Urinary bladder (tissue), 4 donors: ENCODE measurements around the gene KIRREL1. TPM values are rescaled to one million over a fixed set of nuclear protein-coding genes. Genes with fewer than 3 reads are reported as not detected.

Source experiments
- DNase-seq: peaks from one replicate; pipeline ENCODE4 v3.0.0-alpha.2; 2015; ENCODE audit errors: extremely low spot score
- H3K27ac ChIP-seq: one replicate; pipeline ENCODE4 v1.5.1; 2013; ENCODE audit warnings: low read depth, mild to moderate bottlenecking, moderate library complexity
- H3K36me3 ChIP-seq: one replicate; pipeline ENCODE4 v1.6.1; 2013; ENCODE audit warnings: mild to moderate bottlenecking, moderate library complexity; ENCODE audit not compliant: insufficient read depth
- H3K4me1 ChIP-seq: one replicate; pipeline ENCODE4 v1.6.1; 2013; ENCODE audit warnings: mild to moderate bottlenecking, moderate library complexity; ENCODE audit not compliant: insufficient read depth
- H3K4me3 ChIP-seq: one replicate; pipeline ENCODE4 v1.5.1; 2013; ENCODE audit warnings: low read depth, low read length
- WGBS: extraction: QIAGEN DNeasy Blood & Tissue Kit; methylation state at CpG from one replicate; pipeline ENCODE4 v1.1.7; 2013; 5-methylcytosine and 5-hydroxymethylcytosine counted together
- polyA plus RNA-seq: library from polyadenylated mRNA; stranded (reverse); fragments of 200-250 nt; gene quantifications from one replicate; pipeline ENCODE4 v1.2.3, GENCODE V29; 2013
- total RNA-seq: library from RNA; depleted of rRNA; stranded (reverse); fragments of >200 nt; gene quantifications from one replicate; pipeline ENCODE4 v1.2.3, GENCODE V29; 2014
- donor health status: healthy with polysubstance abuse.
- donor health status: healthy.

The KIRREL1 gene
- total and polyA plus RNA-seq, 2 donors: 37.1 to 48.6 TPM

- Histone ChIP-seq H3K4me3 (no peak overlapping the region), H3K27ac (no peak overlapping the region), H3K4me1 (peaks cover 5% of the 10 kb centered on the region), H3K36me3 (no peaks in the 10 kb centered on the region)
- no peak for DNase-seq
- 35% methylated on average over 5 of the region's 5 CpGs for WGBS
Observed at GRCh38 chr1:158003406-158003800, 10.0 kb downstream of the KIRREL1 start.

GRCh38 chr1:158005224-158005623 lies 11.8 kb downstream of the KIRREL1 start:
- 48% methylated on average over 2 of the region's 2 CpGs for whole genome bisulfite sequencing
- Histone ChIP-seq H3K36me3 (no peaks in the 10 kb centered on the region), H3K4me3 (no peak overlapping the region), H3K4me1 (peaks cover 5% of the 10 kb centered on the region), H3K27ac (no peak overlapping the region)
- no peak for DNase-seq

GRCh38 chr1:158007180-158007579 lies 13.7 kb downstream of the KIRREL1 start:
- peaks cover 5% of the 10 kb centered on the region for H3K4me1 ChIP-seq

DNA sequence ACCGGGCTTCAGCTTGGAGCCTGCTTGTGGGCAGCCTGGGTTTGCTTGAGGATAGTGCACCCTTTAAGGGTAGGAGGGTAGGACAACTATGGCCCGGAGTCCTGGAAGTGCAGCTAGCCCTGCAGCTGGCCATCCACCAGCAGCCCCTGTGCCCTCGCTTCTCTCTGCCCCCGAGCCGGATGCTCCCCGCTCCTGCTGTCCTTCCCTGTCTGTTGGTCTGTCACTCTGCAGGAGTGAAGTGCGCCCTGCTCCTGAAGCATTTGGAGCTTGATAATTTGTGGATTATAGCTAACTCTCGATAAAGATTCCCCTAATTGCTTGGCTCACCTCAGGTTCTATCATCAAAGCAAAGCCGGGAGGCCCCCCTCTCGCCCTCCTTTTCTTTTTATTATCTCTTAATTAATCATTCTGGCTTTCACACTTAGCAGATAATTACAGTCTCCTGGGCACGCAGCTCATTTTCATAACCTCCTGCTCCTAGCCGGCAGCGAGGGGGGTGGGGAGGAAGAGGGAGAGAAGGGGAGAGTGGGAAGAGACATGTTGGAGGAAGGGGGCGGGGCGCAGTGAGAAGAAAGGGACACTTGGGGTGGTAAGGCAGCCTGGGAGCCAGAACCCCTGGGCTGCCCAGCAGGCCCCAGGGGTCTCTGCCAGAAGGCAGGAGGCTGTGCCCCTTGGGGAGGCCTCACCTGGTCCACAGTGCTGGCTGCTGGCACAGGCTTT lies 14.4 kb downstream of the KIRREL1 start:
- 28% methylated on average over 15 of the region's 15 CpGs for WGBS
- no peak for DNase-seq

More at GRCh38 chr1:158007180-158007579, 13.7 kb downstream of the KIRREL1 start:
- Histone ChIP-seq H3K4me3 (no peak overlapping the region), H3K27ac (peak overlapping the region; percentile 32), H3K36me3 (no peaks in the 10 kb centered on the region)
- DNase-seq: no peak
- WGBS: 66% methylated on average over 7 of the region's 7 CpGs

GRCh38 chr1:158008630-158009029 lies 15.2 kb downstream of the KIRREL1 start:
- peaks cover 3% of the 10 kb centered on the region for H3K4me1 ChIP-seq
- no peak for DNase-seq
- peak overlapping the region; percentile 78 for H3K27ac ChIP-seq
- no peak overlapping the region for H3K4me3 ChIP-seq
- WGBS: 51% methylated on average over 6 of the region's 6 CpGs
- H3K36me3 ChIP-seq: no peaks in the 10 kb centered on the region

More for the DNA sequence above, 14.4 kb downstream of the KIRREL1 start:
- H3K36me3 ChIP-seq: no peaks in the 10 kb centered on the region
- peaks cover 5% of the 10 kb centered on the region for H3K4me1 ChIP-seq
- peak overlapping the region; percentile 76 for H3K27ac ChIP-seq
- H3K4me3 ChIP-seq: no peak overlapping the region

GRCh38 chr1:158011714-158012113 lies 18.3 kb downstream of the KIRREL1 start:
- WGBS: 29% methylated on average over 5 of the region's 5 CpGs
- peak overlapping the region; percentile 93 for H3K27ac ChIP-seq
- no peak for DNase-seq
- H3K4me1 ChIP-seq: peaks cover 3% of the 10 kb centered on the region
- H3K36me3 ChIP-seq: no peaks in the 10 kb centered on the region
- no peak overlapping the region for H3K4me3 ChIP-seq

DNA sequence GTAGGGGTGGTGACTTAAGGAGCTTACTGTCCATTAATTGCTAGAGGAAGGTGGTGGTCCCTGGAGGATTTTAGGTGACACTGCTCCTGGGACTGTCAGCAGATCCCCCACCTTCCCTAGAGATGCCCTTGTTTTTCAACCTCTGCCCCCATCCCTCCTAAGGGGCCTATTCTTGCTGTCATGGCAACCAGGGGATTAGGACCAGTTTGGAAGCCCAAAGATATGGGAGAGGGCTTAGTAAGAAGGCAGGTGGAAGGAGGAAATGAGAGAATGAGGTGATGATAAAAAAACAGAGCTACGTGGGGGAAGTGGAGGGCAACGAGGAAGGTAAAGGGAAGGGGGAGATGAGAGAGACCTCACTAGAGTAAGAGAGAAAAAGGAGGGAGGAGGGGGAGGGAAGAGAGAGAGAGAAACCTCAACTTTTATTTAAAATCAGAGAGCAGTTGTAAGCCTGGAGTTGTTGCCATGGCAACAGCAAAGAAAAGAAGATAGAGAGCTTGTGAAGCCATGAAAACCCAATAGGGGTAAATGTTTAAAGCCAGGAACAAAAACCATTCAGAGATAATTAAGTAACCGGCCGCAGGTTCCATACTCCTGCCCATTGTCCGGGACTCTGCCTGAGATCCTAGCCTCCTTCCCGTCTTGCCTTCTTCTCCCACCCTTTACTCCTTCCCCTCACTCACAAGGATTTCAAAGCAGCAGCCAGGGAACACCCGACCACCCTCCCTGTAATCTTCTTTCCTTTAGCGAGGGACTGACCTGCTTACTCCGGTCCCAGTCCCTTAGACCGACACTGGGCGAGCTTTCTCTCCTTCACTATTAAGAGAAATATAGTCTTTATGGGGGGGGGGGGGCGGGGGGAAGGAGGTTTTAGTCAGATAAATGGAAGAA lies 20.6 kb downstream of the KIRREL1 start:
- 29% methylated on average over 12 of the region's 12 CpGs for WGBS
- no peaks in the 10 kb centered on the region for H3K36me3 ChIP-seq
- no peak for DNase-seq
- H3K4me1 ChIP-seq: no peaks in the 10 kb centered on the region
- H3K4me3 ChIP-seq: no peak overlapping the region
- H3K27ac ChIP-seq: peak overlapping the region; percentile 78

- no peak for DNase-seq
- H3K27ac ChIP-seq: peak overlapping the region; percentile 53
- H3K36me3 ChIP-seq: no peaks in the 10 kb centered on the region
- H3K4me1 ChIP-seq: no peaks in the 10 kb centered on the region
- H3K4me3 ChIP-seq: no peak overlapping the region
- WGBS: 33% methylated on average over 6 of the region's 6 CpGs
Observed at GRCh38 chr1:158014731-158015320, 21.4 kb downstream of the KIRREL1 start.

- 73% methylated on average over 10 of the region's 10 CpGs for WGBS
- no peak overlapping the region for H3K27ac ChIP-seq
- no peaks in the 10 kb centered on the region for H3K36me3 ChIP-seq
- H3K4me3 ChIP-seq: no peak overlapping the region
- peaks cover 4% of the 10 kb centered on the region for H3K4me1 ChIP-seq
- DNase-seq: no peak
Observed at GRCh38 chr1:158016651-158017335, 23.3 kb downstream of the KIRREL1 start.

DNA sequence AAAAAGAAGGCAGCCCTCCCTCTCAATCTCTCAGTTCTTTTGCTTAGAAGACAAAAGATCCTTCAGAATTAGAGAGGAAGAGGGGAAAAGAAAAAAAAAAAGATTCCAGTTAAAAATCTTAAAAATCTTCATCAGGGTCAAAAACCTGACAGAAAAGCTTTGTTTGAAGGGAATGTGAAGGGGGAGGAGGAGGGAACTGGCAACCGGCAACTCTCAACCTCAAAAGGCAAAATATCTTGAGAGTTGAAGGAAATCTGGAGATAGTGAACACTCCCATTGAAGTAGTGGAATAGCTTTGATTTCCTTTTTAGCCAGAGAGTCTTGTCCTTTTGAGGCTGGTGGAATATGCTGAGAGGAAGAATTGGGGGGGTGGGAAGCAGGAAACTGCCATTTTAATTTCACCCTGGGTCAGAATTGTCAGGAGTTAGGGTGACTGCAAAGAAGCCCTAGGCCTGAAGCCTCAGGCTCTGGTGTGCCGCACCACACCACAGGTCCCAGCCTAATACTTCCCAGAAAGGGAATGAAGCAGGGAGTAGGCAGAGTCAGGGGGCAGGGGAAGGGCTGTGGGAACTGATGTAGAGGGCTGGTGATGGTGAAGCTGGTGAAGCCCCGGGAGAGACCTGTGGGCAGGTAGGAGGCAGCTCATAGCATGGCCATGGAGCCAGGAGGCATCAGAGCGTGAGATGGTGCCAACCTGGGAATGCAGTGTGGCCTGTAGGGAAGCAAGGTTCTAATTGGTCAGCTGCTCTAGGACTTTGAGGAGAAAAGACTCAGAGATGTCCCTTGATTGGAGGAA lies 24.6 kb downstream of the KIRREL1 start:
- DNase-seq: no peak
- Histone ChIP-seq H3K27ac (no peak overlapping the region), H3K4me1 (peaks cover 4% of the 10 kb centered on the region), H3K36me3 (no peaks in the 10 kb centered on the region), H3K4me3 (no peak overlapping the region)
- WGBS: 77% methylated on average over 4 of the region's 4 CpGs

DNA sequence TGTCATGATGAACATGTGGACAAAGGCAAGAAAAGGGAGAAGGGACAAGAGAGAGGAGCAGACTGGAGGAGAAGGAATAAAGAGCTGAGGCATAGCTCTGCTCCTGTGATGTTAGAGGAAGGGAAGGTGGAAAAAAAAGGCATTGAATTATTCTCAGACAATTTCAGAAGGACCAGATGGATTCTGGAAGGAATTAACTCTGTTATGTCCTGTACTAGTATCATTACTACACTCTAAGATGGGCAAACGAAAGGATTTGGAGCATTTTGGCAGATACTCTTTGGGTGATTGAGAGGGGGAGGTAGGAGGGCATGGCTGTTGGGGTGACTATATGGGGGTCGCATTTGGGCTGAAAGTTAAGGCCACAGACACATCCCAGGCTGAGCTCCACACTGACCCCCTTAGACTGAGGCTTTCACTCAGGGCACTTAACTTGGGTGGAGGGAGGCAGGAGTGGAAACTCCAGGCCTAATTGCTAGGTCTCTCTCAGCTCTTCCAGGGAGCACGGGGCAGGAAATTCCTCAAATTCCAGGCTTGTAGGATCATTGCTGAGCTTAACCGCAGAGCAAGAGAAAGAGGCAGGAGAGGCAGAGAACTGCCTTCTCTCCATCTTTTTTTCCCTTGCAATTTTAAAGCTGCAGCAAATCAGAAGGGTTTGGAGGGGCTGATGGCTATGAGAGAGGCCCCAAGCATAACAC lies 25.9 kb downstream of the KIRREL1 start:
- Histone ChIP-seq H3K27ac (peak overlapping the region; percentile 78), H3K36me3 (no peaks in the 10 kb centered on the region), H3K4me1 (peaks cover 4% of the 10 kb centered on the region), H3K4me3 (no peak overlapping the region)
- DNase-seq: peak; percentile 75
- 18% methylated on average over 4 of the region's 4 CpGs for WGBS

DNA sequence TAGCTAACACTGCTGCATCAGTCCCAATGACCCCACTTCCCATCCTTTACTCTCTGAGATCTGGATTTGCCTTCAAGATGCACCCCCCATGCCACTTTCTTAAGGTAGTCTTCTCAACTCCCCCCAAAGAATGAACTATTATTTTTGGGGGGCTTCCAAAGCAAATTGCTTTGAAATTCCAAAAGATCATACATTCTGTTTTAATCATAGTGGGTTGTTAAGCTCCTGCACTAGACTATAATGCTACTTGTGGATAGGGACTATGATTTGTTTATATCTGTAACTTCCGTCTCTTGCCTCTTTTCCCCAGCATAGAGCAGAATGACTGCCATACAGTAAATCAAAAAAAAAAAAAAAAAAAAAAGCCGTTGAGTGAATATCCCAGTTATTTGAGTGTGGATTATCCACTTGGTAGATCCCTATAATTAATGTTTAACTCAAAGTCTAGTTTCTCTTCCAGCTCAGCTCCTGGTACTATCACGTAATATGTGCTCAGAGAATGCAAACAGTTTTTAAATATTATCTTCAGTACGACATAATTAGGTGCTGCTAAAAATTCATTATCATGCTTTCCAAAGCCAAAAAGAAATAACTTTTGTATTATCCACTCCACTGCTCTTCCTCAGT lies 26.9 kb downstream of the KIRREL1 start:
- Histone ChIP-seq H3K4me1 (peaks cover 4% of the 10 kb centered on the region), H3K36me3 (no peaks in the 10 kb centered on the region), H3K4me3 (no peak overlapping the region), H3K27ac (peak overlapping the region; percentile 48)
- WGBS: 38% methylated on average over 4 of the region's 4 CpGs
- DNase-seq: no peak
